OCI-M2 (cell line): ENCODE results near the gene COL15A1.

ENCODE experiments used
- DNase-seq: peaks from one replicate; lab custom pipeline; 2025; ENCODE audit not compliant: unreplicated experiment; lab: John Stamatoyannopoulos, UW

The COL15A1 gene

DNA sequence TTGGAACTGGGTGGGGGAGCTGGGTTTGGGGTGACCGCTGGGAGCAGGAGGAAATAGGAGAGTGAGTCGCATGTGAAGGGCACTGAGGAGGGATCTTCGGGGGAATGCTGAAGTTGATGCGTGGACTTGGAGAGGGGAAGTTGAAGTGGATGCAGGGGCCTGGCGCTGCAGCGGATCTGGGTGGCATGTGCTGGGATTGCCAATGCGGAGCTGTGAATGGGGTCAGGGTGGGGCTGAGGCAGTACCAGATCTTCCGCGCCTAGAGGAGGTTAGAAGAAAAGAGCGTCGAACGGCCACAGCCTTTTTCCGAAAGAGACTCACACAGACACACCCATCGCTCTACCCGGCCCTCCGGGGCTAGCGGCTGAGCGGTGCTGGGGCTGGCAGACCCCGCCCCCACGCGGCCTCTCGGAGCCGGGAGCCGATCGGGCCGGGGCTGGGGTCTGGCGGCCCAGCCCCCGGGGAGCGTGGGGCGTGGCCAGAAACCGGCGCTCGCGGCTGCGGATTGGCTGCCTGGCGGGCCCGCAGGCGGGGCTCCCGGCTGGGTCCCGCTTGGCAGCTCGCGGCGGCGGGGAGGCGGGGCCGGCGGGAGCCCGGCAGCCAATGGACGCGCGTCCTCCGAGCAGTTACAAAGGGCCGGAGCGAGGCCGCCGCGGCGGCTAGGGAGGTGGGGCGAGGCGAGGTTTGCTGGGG is 160.9 kb downstream of the COL15A1 start, which contains the start of gene TGFBR1:
TSS of gene TGFBR1 (plus strand) at position 655 of the 693 bp plus-strand sequence. CDS start 93 bp downstream, outside the sequence.
- DNase-seq: peak; percentile 39

DNA sequence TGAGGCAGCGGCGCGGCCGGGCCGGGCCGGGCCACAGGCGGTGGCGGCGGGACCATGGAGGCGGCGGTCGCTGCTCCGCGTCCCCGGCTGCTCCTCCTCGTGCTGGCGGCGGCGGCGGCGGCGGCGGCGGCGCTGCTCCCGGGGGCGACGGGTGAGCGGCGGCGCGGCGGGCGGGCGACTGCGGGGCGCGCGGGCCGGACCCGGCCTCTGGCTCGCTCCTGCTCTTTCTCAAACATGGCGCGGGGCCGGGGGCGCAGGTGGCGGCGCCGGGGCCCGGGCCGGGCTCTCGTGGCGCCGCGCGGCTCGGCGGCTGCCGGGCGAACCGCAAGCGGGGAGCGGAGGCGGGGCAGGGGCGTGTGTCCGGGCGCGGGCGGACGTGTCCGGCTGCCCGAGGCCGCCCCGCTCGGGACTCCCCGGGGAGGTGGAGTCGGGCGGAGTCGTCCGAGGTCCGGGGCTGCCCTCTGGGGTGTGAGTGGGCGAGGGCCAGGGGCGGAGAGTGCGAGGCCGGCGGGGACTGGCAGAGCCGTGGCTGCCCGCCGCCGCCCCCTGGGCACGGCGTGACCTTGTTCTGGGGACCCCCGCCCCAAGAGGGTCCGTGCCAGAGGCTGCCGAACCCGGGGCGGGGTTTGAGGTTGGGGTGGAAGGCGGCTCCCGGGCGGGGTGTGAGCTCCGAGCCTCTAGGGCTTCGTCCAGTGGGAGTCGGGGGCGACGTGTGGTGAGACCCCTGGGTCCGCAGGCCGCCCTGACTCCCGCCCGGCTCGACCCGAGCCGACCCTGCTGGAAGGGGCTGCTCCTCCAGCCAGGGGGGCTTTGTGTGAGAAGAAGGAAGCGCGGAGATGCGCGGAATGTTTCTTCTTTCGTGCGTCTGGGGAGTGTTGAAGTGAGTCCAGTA is 161.7 kb downstream of the COL15A1 start:
- DNase-seq: no peak

DNA sequence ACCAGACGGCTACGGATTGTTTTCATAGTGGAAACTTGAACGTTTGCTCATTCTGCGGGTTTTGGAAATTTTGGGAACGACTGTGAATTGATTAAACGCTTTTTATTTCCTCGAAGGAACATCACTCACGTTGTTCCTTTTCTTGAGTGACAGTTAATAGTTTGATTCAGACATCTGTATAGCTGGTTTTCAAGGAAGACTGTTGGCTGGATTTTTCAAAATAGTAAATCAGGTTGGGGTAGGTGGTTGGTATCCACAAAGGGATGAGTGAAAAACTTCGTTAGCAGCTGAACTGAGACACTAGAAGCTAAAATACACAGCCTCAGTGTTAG is 162.3 kb downstream of the COL15A1 start:
- DNase-seq: no peak

DNA sequence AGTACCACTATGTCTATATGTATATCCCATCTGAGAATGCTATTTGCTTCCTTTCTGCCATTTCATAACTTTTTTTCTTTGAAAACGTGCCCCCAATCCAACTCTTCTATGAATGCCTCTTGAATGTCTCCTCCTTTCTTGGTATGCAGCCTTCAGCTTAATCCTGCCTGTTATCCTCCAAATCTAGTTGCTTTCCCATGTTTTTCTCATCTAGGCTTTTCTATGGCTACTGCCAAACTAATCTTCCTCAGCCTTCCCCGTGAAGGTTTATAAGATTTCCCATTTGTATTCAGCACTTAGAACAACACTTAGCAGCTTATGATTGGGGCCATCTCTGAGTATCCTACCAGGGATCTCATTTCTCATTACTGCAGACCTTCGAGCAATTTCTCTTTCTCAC is 163.7 kb downstream of the COL15A1 start:
- DNase-seq: no peak

DNA sequence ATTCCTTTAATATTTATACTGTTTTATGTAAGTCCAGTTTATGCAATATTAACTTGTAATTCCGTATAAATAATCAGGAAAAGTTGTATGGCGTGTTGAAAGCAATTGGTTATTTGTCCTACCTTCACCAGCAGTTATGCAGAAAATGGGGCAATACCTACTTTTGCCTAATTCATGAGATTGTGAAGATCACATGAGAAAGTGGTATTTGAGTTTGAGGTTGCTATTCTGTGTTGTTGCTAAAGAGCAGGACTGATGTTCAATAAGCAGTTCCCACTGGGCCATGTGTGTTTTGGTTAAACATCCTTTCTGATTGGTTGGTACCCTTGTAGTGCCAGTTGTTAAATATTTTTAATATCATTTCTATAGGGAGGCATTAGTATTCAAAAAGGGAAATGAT is 164.4 kb downstream of the COL15A1 start:
- DNase-seq: no peak

DNA sequence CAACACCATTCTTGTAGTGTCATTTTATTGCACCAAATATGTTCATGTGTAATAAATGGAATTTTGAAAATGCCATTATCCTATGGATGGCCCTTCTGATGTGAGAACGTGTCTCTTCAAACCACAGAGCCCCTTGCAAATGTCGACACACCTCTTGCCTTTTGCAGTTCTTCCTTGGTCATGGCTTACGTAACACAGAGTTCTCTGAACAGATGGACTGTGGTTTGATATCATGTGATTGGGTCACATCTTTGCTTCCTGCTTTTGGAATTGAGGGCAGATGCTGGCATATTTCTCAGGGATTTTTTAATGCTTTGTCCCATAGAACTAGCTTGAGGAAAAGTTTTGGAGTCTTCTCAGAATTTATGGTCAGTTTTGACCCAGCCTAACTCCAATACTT is 165.8 kb downstream of the COL15A1 start:
- DNase-seq: no peak

DNA sequence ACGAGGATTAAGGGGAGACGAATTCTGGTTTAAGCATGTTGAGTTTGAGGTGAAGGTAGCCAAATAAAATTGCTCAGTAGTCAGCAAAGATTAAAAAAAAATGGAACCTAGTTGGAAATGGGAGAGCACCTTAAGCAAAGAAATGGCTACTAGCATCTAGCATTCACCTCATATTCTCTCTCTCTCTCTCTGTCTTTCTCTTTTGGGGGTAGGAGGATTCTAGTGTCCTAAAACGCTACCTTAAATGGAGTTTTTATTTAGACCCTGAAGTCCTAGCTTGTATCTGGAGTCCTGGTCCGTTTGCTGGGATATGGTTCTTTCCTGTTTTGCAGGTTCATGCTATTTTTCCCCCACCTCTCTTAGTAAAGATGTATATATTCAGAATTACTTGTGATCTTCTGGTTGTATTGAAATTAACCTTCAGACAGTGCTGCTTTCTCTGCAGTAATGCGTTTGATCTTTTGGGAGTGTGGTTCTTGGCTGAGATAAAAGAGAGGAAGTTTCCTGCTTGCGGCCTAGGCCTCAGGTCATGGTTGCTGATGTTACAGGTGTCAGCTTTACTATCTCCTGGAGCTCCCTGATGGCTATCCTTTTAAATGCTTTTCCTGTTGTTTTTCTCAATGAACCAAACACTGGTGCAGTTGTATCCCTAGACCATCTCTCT is 169.2 kb downstream of the COL15A1 start:
- DNase-seq: no peak

DNA sequence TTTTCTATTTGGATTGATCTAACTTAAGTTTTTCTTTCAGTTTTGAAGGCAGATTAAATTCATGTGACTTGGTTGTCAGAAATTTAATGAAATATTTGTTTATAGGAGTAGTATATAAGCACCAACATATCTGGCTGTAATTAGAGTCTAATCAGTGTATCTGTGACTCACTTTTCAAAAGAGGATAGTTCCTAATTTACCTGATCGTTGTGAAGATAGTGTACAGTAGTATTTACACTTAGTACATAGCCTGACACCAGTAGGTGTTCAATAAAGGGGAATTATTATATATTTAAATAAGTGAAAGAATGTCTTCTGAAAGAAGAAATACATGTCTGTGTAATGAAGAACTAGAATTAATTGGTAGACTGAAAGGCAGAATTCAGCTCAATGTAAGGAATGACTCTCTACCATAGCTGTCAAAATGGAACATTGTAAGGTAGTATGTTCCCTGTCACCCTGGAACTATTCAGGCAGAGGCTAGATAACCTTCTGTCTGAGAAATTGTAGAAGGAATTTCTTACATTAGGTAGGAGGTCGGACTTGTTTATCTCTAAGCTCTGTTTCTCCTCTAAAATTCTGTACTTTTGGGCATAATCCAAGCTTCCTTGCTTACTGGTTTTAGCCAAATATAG is 169.8 kb downstream of the COL15A1 start:
- DNase-seq: no peak

DNA sequence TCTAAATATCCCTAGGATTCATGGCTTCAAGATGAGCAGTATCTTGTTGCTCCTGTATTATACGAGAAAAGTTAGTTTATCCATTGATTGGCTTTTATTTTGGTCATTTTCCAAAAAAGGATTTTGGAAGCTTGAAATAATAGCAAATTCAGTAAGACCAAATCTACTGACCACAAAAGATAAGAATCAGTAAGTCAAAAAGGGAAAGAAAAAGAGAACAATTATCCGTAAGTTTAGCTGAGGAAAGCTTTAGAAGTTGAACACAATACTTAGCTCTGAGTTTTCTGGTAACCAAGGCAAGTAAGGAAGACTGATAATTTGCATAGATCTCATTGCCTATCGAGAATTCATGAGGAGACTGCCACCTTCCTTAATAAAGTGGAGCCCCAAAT is 170.3 kb downstream of the COL15A1 start:
- DNase-seq: no peak

DNA sequence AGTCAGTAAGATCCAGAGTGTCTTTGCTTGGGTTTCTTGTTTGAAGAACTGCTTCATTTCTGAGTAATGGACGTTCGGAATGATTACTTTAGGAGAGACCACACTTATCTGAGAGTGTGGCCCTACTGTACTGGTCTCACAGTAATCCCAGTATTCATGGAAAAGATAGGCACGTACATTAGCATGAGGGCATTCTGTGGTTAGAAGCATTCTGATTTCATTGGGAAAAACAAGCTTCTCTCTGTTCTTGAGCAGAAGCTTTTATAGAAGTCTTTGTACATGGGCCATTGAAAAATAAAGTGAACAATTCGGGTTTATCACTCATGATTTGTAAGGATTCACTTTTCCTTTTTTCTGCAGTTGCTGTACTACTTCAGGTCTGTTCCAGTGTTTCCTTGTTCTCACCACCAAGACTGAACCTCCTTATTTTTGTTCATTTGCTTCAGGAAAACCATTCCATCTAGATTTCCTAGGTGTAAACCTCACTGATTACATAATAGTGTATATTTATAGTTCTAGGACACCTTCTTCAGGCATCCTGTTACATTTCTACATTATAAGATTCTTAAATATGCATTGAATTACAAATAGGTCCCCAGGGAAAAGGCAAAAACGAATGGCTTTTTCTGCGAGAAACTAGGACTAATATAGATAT is 171.3 kb downstream of the COL15A1 start:
- DNase-seq: no peak

DNA sequence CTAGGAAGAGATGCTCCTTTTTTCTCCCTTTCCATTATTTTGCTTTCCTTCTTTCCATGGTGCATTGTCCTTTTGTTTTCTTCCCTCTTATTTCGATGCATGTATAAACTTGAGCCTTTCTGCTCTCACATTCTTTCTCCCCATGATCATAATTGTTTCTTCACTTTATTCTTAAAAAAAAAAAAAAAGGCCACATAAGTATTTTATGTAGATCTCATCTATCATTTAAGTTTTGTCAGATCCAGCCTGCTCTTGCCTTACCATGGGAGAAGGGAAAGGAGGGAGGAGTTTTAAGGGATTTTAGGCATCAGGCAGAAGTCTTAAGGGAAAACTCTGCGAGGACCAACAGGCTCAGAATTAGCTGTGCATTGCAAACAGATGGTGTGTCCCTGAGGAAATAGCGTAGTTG is 172.3 kb downstream of the COL15A1 start:
- DNase-seq: no peak

DNA sequence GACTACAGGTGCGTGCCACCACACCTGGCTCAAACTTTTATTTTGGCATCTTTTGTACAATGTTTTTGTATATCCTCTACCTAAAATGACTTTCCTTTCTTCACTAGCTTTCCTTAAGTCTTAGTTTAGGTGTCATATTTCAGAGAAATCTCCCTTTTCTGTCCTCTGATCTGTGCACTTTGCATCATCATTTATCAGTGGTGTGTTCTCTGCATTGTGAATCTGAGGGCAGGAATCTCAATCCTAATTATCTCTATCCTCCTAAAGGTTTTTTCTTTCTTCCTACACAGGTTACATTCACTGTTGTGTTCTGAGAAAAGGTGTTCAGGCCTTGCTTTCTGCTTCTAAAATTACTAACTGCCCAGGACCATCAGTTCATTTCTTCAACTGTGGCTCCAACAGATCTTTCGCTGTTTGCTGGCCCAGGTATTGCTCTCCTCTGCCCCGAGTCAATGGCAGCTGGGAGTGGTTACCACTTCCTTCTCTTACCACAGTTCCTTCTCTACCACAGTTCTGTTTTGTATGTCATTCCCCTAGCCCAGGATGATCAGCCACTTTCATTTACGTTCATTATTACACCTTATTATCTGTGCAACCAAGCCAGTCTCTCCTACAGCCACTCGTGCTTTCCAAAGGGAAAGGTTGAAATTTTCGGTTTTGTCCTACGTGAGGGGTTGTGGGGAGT is 175.2 kb downstream of the COL15A1 start:
- no peak for DNase-seq

DNA sequence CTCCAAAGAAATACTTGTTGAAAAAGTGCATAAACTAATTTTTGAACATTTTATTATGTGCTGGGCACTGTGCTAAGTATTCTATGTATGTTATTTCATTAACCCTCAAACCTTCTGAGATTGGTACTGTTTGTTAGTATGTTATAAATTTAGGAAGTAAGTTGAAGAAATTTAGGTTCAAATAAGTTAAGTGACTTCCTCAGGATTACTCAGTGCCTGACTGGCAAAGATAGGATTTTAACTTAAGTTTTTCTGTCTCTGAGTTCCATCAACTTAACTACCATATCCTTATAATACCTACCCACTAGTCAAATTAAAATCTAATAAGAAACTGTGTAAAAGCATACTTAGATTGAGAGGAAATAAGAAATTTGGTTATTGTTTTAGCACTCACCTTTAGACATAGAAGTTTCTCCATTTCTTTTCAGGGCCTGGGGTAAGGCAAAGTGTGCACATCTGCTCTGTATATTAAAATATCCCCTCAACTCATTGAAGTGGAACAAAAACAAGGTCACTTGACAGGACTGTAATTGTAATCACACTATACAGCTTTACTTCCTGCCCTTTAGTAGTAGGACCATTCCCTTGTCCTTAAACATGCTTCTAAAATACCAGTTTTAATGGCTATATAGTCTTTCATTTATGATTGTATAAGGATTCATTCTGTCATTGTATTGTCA is 176.4 kb downstream of the COL15A1 start:
- DNase-seq: no peak
